Neural progenitor cell (in vitro differentiated cells): Measurements from ENCODE around the gene CLEC11A.

Experiments used
- EZH2 ChIP-seq: fragments of 200-600 bp; sonication (generic); IDR thresholded peaks from 2 replicates; pipeline ENCODE4 v1.6.1; 2017; ENCODE audit warnings: antibody characterized with exemption, mild to moderate bottlenecking, moderate library complexity
- TF ChIP-seq, protein P1 (sequence below): fragments of 200-600 bp; sonication (generic); IDR thresholded peaks from 2 replicates; pipeline ENCODE4 v1.5.1; 2017; ENCODE audit warnings: antibody characterized with exemption, mild to moderate bottlenecking

DNA sequence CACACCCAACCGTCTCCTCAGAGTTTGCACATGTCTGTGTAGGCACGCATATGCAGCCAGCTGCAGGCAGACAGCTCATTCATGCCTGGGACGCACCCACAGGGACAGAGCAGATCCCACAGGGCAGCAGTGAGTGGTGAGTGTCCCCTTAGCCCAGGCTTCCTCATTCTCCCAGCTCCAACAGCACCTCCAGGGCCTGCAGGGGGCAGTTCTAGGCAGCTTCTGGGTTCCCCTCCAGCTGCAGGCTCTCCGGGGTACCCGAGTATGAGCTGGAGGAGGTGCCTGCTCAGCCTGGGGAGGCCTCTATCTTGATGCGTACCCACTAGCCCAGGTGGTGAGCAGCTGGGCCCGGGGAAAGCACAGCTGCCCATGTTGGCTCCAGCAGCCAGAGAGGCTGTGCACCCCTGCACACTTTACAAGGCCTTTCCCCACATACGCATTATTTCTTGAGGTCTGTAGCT is 2.2 kb upstream of the CLEC11A start:
- TF ChIP-seq, protein P1, sequence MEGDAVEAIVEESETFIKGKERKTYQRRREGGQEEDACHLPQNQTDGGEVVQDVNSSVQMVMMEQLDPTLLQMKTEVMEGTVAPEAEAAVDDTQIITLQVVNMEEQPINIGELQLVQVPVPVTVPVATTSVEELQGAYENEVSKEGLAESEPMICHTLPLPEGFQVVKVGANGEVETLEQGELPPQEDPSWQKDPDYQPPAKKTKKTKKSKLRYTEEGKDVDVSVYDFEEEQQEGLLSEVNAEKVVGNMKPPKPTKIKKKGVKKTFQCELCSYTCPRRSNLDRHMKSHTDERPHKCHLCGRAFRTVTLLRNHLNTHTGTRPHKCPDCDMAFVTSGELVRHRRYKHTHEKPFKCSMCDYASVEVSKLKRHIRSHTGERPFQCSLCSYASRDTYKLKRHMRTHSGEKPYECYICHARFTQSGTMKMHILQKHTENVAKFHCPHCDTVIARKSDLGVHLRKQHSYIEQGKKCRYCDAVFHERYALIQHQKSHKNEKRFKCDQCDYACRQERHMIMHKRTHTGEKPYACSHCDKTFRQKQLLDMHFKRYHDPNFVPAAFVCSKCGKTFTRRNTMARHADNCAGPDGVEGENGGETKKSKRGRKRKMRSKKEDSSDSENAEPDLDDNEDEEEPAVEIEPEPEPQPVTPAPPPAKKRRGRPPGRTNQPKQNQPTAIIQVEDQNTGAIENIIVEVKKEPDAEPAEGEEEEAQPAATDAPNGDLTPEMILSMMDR, result no peak
- TF ChIP-seq EZH2, result no peak
